ENCODE data around the gene PCCA.
A peak's percentile ranks its signal among the peaks of the same experiment; 100 is the strongest.

Gene PCCA

DNA sequence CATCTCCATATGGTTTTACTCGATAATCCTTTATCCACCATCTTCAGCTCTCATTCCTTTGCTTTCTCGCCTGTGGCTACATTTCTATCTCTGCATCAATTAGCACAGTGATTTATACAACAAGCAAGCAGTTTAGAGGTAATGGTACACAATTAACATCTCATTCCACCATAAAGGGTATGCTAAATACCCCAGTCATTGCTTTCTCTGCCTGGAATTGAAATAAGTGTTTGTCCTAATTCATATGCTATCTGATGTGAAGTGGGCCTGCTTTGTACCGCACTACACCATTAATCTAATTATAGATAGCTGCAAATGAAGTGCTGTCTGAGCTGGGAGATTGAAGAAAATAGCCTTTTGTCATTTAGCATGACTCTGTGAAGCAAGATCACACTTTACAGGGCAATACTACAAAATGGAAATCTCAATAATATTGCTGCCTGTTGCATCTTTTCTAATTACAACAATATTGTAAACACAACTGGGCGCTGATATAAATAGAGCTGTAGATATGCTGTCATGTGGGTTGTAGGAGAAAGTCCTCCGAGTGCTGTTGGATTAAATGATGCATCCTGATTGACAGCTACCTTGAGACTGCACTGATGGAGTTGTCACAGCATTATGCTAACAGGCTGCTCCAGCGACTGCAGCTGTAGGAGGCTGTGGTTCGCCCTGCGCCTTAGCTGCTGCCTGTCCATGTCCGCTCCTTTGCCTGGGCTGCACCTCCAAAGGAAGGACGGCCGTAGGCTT is 421.5 kb downstream of the PCCA start:
- TF ChIP-seq, protein P1, sequence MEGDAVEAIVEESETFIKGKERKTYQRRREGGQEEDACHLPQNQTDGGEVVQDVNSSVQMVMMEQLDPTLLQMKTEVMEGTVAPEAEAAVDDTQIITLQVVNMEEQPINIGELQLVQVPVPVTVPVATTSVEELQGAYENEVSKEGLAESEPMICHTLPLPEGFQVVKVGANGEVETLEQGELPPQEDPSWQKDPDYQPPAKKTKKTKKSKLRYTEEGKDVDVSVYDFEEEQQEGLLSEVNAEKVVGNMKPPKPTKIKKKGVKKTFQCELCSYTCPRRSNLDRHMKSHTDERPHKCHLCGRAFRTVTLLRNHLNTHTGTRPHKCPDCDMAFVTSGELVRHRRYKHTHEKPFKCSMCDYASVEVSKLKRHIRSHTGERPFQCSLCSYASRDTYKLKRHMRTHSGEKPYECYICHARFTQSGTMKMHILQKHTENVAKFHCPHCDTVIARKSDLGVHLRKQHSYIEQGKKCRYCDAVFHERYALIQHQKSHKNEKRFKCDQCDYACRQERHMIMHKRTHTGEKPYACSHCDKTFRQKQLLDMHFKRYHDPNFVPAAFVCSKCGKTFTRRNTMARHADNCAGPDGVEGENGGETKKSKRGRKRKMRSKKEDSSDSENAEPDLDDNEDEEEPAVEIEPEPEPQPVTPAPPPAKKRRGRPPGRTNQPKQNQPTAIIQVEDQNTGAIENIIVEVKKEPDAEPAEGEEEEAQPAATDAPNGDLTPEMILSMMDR (IDR thresholded peaks at IDR 0.05; ENCODE audit: low read depth, low read length, missing control alignments): no peak
- H3K4me3 ChIP-seq (ENCODE audit: low read depth, low read length): no peak overlapping the region
- DNase-seq (ENCODE audit: low read depth): no peak

DNA sequence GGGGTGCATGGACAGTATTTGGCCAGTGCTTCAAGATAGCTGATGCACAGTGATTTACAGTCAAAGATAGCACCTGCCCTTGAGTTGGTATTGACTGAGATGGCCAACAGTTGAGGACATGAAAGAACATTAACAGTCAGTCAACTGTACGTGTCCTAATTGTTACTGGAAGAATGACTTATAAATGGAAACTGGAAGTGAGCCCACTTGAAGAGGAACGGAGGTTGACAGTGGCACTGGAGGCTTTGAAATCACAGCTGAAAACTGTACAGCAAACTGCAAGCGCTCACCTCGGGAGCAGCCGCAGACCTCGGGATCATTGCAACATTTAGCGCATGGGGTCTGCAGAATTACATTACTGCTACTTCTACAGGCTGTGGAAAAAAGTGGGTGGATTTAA is 422.6 kb downstream of the PCCA start:
- TF ChIP-seq, protein P1 (IDR thresholded peaks at IDR 0.05; ENCODE audit: low read depth, low read length, missing control alignments): no peak
- no peak overlapping the region for H3K4me3 ChIP-seq (ENCODE audit: low read depth, low read length)
- no peak for DNase-seq (ENCODE audit: low read depth)

DNA sequence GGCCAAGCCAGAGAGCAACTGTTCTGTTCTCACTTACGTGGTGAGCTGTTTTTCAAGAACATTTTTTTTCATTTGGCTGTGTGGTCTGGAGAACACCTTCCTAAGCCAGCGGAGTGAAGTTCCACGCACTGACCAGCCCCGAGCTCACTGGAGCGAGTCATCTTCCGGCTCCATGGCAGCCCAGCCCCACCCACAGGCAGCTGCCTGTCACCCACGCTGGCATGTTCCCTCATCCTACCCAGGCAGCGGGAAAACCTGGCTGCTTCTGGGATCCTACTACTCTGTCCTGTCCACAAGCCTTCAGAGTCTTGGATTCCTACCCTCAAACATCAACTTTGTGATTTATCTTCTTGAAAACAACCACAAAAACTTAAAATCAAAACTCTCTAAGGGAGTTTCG is 423.5 kb downstream of the PCCA start:
- no peak for DNase-seq (ENCODE audit: low read depth)

DNA sequence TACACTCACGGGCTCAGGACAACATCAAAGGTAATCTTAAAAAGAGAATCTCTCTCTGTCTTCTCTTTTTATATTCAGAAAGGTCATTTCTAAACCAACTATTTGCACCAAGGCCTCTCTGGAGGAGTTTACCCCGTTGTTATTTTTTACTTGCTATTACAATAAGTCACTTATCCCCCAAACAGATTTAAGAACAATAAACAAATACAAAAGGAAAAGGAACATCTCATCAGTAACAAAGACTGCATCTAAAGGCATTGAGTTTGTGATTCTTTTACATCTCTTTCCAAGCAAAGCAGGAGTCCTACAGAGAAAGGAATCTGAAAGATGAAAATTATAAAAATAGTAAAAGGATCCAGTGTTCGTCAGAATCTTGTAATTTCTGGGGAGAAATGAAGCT is 424.3 kb downstream of the PCCA start:
- H3K4me3 ChIP-seq (ENCODE audit: low read depth, low read length): no peak overlapping the region
- TF ChIP-seq, protein P1 (IDR thresholded peaks at IDR 0.05; ENCODE audit: low read depth, low read length, missing control alignments): no peak
- DNase-seq (ENCODE audit: low read depth): no peak

More for the DNA sequence above, 423.5 kb downstream of the PCCA start:
- TF ChIP-seq, protein P1 (IDR thresholded peaks at IDR 0.05; ENCODE audit: low read depth, low read length, missing control alignments): no peak
- H3K4me3 ChIP-seq (ENCODE audit: low read depth, low read length): no peak overlapping the region

DNA sequence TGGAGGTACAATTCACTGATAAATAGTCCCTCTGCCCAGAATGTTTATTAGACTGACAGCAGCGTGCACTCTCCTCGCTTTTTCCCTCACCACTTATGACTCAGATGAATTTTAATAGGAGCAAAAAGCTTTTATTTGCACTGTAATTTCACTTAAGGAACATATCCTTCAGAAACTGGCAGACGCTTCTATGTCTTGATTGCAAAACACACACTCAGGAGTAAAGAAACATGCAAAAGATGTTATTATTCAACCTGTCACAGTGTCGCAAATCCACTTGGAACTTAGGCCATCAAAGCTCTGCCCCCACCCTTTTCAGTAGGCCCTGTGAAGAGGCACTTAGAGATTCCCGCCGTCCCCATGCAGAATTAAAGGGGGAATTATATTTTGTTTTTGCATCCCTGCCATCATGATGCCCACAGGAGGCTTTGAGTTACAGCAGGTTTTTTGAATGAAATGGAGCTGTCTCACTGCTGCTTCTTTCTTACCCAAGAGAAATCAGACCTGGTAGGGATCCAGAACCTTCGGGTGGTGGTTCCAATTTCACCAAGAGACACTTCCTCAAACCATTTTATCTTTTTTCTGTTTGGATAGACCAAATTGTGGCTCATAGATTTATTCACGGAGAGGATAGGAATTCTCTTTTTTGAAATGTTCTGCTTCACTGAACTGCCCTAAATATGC is 425.2 kb downstream of the PCCA start:
- DNase-seq (ENCODE audit: low read depth): no peak
- TF ChIP-seq, protein P1 (IDR thresholded peaks at IDR 0.05; ENCODE audit: low read depth, low read length, missing control alignments): no peak
- H3K4me3 ChIP-seq (ENCODE audit: low read depth, low read length): no peak overlapping the region

DNA sequence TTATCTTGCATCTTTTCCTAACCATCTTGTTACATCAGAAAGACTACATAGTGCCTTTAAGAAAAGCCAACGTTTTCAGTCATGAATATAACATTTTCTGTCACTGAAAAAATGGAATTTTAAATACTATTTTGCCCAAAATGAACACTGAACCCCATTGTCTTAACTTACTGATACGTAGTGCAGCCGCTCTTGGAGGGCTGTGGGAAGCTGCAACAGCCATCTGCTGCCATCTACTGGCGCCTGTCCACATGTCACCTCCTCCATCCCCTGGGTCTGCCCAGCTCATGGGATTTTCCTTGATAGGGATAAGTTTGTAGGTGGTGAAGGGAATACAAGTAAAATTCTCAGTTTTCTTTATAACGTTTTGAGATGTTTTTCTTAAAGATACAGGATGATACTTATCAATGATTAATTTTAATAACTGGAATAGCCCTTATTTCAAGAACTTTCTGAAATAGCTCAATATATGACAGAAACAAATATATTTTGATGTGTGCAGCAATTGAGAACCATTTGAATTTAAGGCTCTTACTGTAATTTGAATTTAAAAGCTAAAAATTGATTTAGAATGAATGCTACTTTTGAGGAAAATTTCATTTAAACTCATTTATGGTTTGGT is 426.0 kb downstream of the PCCA start:
- TF ChIP-seq, protein P1 (IDR thresholded peaks at IDR 0.05; ENCODE audit: low read depth, low read length, missing control alignments): peak; percentile 87
- no peak overlapping the region for H3K4me3 ChIP-seq (ENCODE audit: low read depth, low read length)
- DNase-seq (ENCODE audit: low read depth): no peak

All from GM12864 (cell line).